RWPE2 (cell line): Measurements from ENCODE around the gene IGFBP6.

Experiments
- ATAC-seq: fragments of 200-7000 bp; cut with Tn5 transposase; 3 replicates; pipeline ENCODE4 v1.9.1; 2021; ENCODE audit warnings: low read depth
- DNase-seq: peaks from one replicate; pipeline ENCODE4 v3.0.0-alpha.2; 2020; ENCODE audit warnings: low spot score
- H3K27ac ChIP-seq: fragments of 450-650 bp; 2 replicates; pipeline ENCODE4 v1.5.1; 2017; ENCODE audit warnings: mild to moderate bottlenecking; ENCODE audit not compliant: poor library complexity, severe bottlenecking
- H3K27me3 ChIP-seq: fragments of 250-450 bp; sonication (Bioruptor Pico); 2 replicates; pipeline ENCODE4 v1.5.1; 2021; ENCODE audit warnings: mild to moderate bottlenecking, moderate library complexity; ENCODE audit not compliant: insufficient read depth, poor library complexity, severe bottlenecking
- H3K36me3 ChIP-seq: fragments of 250-450 bp; sonication (Bioruptor Pico); 2 replicates; pipeline ENCODE4 v1.5.1; 2020; ENCODE audit warnings: low read depth, mild to moderate bottlenecking, moderate library complexity
- H3K4me1 ChIP-seq: fragments of 250-450 bp; sonication (Bioruptor Pico); 2 replicates; pipeline ENCODE4 v1.5.1; 2021; ENCODE audit warnings: mild to moderate bottlenecking, moderate library complexity; ENCODE audit not compliant: insufficient read depth, poor library complexity, severe bottlenecking
- H3K4me3 ChIP-seq: fragments of 250-450 bp; sonication (Bioruptor Pico); 2 replicates; pipeline ENCODE4 v1.5.1; 2021; ENCODE audit warnings: mild to moderate bottlenecking, moderate library complexity; ENCODE audit not compliant: severe bottlenecking
- H3K9me3 ChIP-seq: fragments of 250-450 bp; sonication (Bioruptor Pico); 2 replicates; pipeline ENCODE4 v1.5.1; 2021; ENCODE audit warnings: mild to moderate bottlenecking, moderate library complexity; ENCODE audit not compliant: severe bottlenecking
- TF ChIP-seq, protein P1 (sequence below): fragments of 450-650 bp; IDR thresholded peaks from one replicate; pipeline ENCODE4 v1.5.1; 2017; ENCODE audit warnings: mild to moderate bottlenecking, moderate library complexity; ENCODE audit not compliant: poor library complexity, severe bottlenecking

Gene IGFBP6

GRCh38 chr12:53062977-53063707 lies 34.3 kb upstream of the IGFBP6 start:
- DNase-seq (no peak), ATAC-seq (no peak)
- peaks cover 35% of the 10 kb centered on the region for H3K36me3 ChIP-seq
- H3K4me1 ChIP-seq, result peaks cover 15% of the 10 kb centered on the region
- TF ChIP-seq, protein P1, sequence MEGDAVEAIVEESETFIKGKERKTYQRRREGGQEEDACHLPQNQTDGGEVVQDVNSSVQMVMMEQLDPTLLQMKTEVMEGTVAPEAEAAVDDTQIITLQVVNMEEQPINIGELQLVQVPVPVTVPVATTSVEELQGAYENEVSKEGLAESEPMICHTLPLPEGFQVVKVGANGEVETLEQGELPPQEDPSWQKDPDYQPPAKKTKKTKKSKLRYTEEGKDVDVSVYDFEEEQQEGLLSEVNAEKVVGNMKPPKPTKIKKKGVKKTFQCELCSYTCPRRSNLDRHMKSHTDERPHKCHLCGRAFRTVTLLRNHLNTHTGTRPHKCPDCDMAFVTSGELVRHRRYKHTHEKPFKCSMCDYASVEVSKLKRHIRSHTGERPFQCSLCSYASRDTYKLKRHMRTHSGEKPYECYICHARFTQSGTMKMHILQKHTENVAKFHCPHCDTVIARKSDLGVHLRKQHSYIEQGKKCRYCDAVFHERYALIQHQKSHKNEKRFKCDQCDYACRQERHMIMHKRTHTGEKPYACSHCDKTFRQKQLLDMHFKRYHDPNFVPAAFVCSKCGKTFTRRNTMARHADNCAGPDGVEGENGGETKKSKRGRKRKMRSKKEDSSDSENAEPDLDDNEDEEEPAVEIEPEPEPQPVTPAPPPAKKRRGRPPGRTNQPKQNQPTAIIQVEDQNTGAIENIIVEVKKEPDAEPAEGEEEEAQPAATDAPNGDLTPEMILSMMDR, result no peak
- H3K27me3 ChIP-seq, result no peaks in the 10 kb centered on the region
- H3K4me3 ChIP-seq, result no peak overlapping the region
- H3K27ac ChIP-seq, result no peak overlapping the region
- H3K9me3 ChIP-seq, result no peaks in the 10 kb centered on the region

GRCh38 chr12:53063708-53064612 lies 33.5 kb upstream of the IGFBP6 start:
- peaks cover 35% of the 10 kb centered on the region for H3K36me3 ChIP-seq
- H3K27ac ChIP-seq, result no peak overlapping the region
- H3K4me3 ChIP-seq, result no peak overlapping the region
- H3K4me1 ChIP-seq, result peaks cover 19% of the 10 kb centered on the region
- TF ChIP-seq, protein P1, result no peak
- DNase-seq, result no peak
- no peaks in the 10 kb centered on the region for H3K27me3 ChIP-seq
- no peak for ATAC-seq
- no peaks in the 10 kb centered on the region for H3K9me3 ChIP-seq

- Histone ChIP-seq H3K4me1 (peaks cover 28% of the 10 kb centered on the region), H3K27me3 (no peaks in the 10 kb centered on the region), H3K27ac (no peak overlapping the region), H3K4me3 (no peak overlapping the region), H3K9me3 (no peaks in the 10 kb centered on the region), H3K36me3 (peaks cover 34% of the 10 kb centered on the region)
- TF ChIP-seq, protein P1, result no peak
- DNase-seq (peak; percentile 29), ATAC-seq (no peak)
These were observed 32.6 kb upstream of the IGFBP6 start for GRCh38 chr12:53064613-53065436.

GRCh38 chr12:53065470-53065869 lies 32.0 kb upstream of the IGFBP6 start:
- H3K27ac ChIP-seq, result no peak overlapping the region
- H3K4me1 ChIP-seq, result peaks cover 32% of the 10 kb centered on the region
- no peaks in the 10 kb centered on the region for H3K27me3 ChIP-seq
- DNase-seq, result no peak
- peaks cover 38% of the 10 kb centered on the region for H3K36me3 ChIP-seq
- ATAC-seq, result no peak
- no peak overlapping the region for H3K4me3 ChIP-seq
- no peaks in the 10 kb centered on the region for H3K9me3 ChIP-seq
- TF ChIP-seq, protein P1, result no peak
